ENCODE measurements around the gene SMURF1.

SMURF1 gene

DNA sequence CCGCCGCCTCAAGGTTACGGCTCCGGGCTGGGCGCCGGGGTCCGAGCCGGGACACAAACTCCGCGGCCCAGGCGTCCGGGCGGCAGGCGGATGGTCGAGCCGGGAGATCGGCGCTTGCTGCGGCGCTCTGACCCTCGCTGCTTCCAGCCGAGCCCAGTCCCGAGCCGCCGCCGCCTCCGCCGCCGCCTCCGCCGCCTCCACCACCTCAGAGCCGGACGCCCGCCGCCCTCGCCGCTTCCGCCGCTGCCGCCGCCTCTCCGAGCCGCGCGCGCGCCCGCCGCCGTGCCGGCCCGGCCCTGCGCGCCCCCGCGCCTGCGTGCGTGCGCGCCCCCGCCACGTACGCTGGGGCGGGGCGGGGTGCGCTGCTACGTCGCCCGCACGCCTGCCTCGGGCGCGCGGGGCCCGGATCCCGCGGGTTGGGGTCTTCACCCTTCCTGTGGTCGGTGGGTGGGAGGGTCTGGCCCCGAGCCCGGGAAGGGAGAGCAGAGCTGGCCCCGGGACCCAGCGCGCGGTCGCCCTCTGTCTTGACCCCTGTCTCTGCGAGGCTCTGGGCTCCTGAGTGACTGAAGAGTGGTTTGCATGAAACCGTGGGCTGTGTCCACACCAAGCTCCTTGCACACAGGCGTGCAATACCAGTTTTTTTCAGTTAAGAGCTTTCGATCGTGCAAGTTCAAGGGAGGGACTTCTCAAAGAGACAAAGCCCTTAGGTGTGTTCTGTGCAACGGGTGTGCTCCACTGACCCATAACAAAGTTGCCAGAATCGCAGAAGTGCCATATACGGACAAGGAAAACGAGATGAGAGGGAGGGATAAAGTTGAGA lies at the start of gene SMURF1:
TSS of gene SMURF1 (minus strand) at position 256 of the 820 bp plus-strand sequence. CDS start 328 bp downstream, outside the sequence.
- no peak for DNase-seq (ENCODE audit: extremely low read depth, low read depth)
- TF ChIP-seq, protein P1, sequence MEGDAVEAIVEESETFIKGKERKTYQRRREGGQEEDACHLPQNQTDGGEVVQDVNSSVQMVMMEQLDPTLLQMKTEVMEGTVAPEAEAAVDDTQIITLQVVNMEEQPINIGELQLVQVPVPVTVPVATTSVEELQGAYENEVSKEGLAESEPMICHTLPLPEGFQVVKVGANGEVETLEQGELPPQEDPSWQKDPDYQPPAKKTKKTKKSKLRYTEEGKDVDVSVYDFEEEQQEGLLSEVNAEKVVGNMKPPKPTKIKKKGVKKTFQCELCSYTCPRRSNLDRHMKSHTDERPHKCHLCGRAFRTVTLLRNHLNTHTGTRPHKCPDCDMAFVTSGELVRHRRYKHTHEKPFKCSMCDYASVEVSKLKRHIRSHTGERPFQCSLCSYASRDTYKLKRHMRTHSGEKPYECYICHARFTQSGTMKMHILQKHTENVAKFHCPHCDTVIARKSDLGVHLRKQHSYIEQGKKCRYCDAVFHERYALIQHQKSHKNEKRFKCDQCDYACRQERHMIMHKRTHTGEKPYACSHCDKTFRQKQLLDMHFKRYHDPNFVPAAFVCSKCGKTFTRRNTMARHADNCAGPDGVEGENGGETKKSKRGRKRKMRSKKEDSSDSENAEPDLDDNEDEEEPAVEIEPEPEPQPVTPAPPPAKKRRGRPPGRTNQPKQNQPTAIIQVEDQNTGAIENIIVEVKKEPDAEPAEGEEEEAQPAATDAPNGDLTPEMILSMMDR (IDR thresholded peaks at IDR 0.05; ENCODE audit: low read depth, low read length), result no peak

DNA sequence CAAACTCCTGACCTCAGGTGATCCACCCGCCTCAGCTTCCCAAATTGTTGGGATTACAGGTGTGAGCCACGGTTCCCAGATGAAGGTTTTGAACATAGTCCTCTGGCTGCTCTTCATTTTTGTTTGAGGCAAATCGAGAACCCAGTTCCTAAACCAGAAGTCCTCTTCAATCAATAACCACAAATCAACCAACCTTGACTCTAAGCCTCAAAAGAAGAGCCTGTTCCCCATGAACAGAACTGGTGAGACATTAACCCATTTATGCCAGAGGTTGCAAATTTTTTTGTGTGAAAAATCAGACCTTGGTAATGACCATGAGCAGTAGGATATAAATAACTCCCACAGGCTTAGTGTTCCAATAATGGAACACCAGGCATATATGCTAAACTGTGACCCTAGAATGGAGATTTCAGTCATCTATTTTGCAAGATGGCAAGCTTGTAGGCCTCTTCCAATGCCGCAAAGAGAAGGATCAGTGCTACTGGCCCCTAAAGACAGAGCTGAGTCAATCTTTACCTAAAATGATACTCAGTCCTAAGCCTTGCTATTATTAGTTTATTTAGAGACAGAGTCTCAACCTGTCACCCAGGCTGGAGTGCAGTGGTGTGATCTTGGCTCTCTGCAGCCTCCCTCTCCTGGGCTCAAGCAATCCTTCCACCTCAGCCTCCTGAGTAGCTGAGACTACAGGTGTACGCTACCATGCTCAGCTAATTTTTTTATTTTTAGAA lies 48.1 kb upstream of the SMURF1 start:
- TF ChIP-seq, protein P1 (IDR thresholded peaks at IDR 0.05; ENCODE audit: low read depth, low read length), result no peak
- DNase-seq (ENCODE audit: extremely low read depth, low read depth), result no peak

DNA sequence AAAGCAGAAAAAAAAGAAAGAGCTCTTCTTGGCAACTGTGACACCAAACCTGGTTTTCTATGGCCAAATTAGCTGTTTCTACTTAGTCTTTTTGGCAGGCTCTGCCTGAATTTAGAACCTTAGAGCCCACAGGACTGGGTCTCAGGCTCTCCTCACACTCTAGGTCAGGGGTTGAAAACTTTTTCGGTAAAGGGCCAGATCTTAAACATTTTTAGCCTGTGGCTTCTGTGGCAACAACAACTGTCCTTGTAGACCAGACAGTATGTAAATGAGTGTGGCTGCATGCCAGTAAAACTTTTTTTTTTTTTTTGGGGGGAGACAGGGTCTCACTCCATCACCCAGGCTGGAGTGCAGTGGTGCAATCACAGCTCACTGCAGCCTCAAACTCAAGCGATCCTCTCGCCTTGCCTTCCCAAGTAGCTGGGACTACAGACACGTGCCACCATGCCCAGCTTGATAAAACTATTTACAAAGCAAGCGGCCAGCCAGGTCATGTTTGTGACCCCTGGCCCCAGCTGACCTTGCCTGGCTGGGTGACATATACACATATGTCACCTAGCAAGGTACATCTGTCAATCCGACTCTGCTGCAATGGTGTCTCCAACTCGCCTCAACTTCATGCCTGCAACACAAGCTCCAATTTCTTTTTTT lies 46.6 kb upstream of the SMURF1 start:
- no peak for DNase-seq (ENCODE audit: extremely low read depth, low read depth)
- TF ChIP-seq, protein P1 (IDR thresholded peaks at IDR 0.05; ENCODE audit: low read depth, low read length), result no peak

DNA sequence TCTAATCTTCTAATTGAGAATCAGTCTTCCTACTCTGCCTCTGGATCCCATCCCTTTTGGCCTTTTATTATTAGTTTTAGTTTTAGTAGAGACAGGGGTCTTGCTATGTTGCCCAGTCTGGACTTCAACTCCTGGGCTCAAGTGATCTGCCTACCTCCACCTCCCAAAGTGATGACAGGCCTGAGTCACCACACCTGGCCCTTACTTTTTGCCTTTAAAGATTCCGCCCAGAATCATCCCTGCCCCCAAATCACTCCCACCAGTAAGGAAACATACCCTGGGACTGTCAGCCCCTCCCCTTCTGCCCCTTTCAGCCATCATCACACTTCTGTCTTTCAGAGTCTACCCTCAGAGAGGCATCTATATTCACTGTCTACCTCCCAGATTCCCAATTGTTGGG lies 45.3 kb upstream of the SMURF1 start:
- TF ChIP-seq, protein P1 (IDR thresholded peaks at IDR 0.05; ENCODE audit: low read depth, low read length), result no peak

DNA sequence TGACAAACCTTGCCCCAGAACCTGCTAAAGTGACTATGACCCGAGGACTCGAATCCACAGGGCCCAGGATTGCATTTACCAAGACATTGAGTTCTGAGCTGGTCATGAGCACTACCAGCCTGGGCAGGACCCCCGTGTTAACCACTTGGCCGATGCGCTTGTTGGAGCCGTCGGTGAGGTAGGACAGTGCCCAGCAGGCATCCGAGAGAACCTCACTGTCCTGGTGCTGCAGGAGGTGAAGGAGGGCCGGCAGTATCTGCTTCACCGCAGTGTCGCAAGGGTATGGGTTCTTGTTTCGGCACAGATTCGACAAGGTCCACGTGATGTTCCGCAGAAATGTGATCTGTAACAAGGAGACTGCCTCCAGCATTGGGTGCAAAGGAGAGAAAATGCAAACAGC lies 44.3 kb upstream of the SMURF1 start:
- TF ChIP-seq, protein P1 (IDR thresholded peaks at IDR 0.05; ENCODE audit: low read depth, low read length), result no peak
- no peak for DNase-seq (ENCODE audit: extremely low read depth, low read depth)

More for the DNA sequence above, 45.3 kb upstream of the SMURF1 start:
- no peak for DNase-seq (ENCODE audit: extremely low read depth, low read depth)

DNA sequence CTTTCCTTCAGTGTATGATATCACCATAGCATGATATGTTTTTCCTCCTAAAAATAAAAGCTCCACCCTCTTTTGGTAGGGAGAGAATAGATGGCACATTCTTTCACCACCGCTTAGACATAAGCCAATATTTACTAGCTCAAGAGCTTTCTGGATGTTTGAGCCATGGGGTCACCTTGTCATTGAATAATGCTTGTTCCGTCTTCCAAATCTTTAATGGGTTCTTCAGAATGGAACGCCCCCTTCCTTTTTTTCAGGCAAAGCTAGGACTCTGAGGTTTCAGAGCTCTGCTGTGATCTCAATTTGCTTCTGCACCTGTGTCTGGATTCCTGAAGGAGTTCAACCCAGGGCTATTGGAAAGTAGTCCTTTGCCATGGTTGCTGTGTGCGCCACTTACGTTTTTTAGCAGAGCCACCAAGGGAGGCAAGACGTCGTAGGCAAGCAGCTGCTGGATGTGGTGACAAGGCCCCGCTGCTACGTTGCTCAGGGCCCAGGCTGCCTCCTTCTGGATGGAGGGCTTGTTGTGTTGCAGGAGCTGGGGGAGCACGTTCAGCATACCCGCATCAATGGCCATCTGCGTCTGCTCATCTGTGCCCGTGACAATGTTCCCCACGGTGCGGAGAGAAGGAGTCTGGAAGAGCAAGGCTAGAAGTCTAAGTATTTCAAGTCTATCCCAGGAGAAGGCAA lies 40.8 kb upstream of the SMURF1 start:
- DNase-seq (ENCODE audit: extremely low read depth, low read depth), result no peak
- TF ChIP-seq, protein P1 (IDR thresholded peaks at IDR 0.05; ENCODE audit: low read depth, low read length), result no peak
